K562 (cell line): ENCODE data around the gene CRY2.

Source experiments
- ASH1L ChIP-seq: fragments of 450-650 bp; IDR thresholded peaks from 2 replicates; pipeline ENCODE4 v1.6.1; 2018; ENCODE audit warnings: borderline replicate concordance, mild to moderate bottlenecking, low read depth; ENCODE audit not compliant: partially characterized antibody
- ATF6 ChIP-seq: sonication (generic); formaldehyde crosslinking; IDR thresholded peaks from 2 replicates; pipeline ENCODE4 v1.4.0; 2020; ENCODE audit warnings: mild to moderate bottlenecking, missing genetic modification reagents
- CTCF ChIP-seq, 3 experiments: IDR thresholded peaks in 2 of 3; conservative IDR thresholded peaks in 1 of 3; 2 replicates each; pipeline ENCODE4 v1.5.1; 2011 to 2012; ENCODE audit warnings: low read length in 3 of 3, mild to moderate bottlenecking in 3 of 3, control low read depth in 2 of 3, improper control_type of control experiment in 1 of 3, inconsistent platforms in 1 of 3, low read depth in 1 of 3, mixed read lengths in 1 of 3, moderate library complexity in 1 of 3; ENCODE audit not compliant: insufficient read depth in 2 of 3
- MLX ChIP-seq, 2 experiments: fragments of 450-650 bp in 1 of 2; sonication (generic) in 1 of 2; formaldehyde crosslinking; conservative IDR thresholded peaks; 2 replicates each; pipeline versions ENCODE4 v1.4.0 to v1.8.1; 2020 to 2022; ENCODE audit warnings: mild to moderate bottlenecking in 1 of 2, missing genetic modification reagents in 1 of 2
- POLR2AphosphoS5 ChIP-seq: IDR thresholded peaks from 2 replicates; pipeline ENCODE4 v1.6.1; 2011; ENCODE audit warnings: mild to moderate bottlenecking, low read depth, low read length, moderate library complexity; ENCODE audit not compliant: control insufficient read depth, insufficient read depth
- RBM22 ChIP-seq: fragments of 200-400 bp; formaldehyde crosslinking; IDR thresholded peaks from 2 replicates; pipeline ENCODE4 v1.6.1; 2018; ENCODE audit warnings: low read length, low read depth; ENCODE audit not compliant: poor library complexity, severe bottlenecking
- SIN3A ChIP-seq, 2 experiments: fragments of 150-350 bp in 1 of 2; IDR thresholded peaks; 2 replicates each; pipeline ENCODE4 v1.6.1; 2011 to 2016; ENCODE audit warnings: borderline replicate concordance in 2 of 2, low read depth in 2 of 2, low read length in 2 of 2, mild to moderate bottlenecking in 2 of 2, moderate library complexity in 2 of 2; ENCODE audit not compliant: control insufficient read depth in 1 of 2
- ZNF24 ChIP-seq: fragments of 450-650 bp; IDR thresholded peaks from 2 replicates; pipeline ENCODE4 v1.6.1; 2016
- ZNF609 ChIP-seq: sonication (generic); formaldehyde crosslinking; IDR thresholded peaks from 2 replicates; pipeline ENCODE4 v1.8.1; 2023; ENCODE audit warnings: missing genetic modification reagents, mild to moderate bottlenecking, borderline replicate concordance

- TF ChIP-seq ASH1L (no peak), RBM22 (no peak), POLR2AphosphoS5 (no peak), ZNF609 (no peak), SIN3A (IDR thresholded peaks at IDR 0.05; ENCODE audit: borderline replicate concordance in 2 of 2, control insufficient read depth in 1 of 2, low read depth in 2 of 2, low read length in 2 of 2) (no peak), MLX (CRISPR knock-in tag; conservative IDR thresholded peaks at IDR 0.05) (no peak), CTCF (IDR thresholded peaks at IDR 0.05 in 2 of 3, conservative IDR thresholded peaks at IDR 0.05 in 1 of 3; ENCODE audit: insufficient read depth in 2 of 3, low read depth in 1 of 3, low read length in 3 of 3) (no peak), ATF6 (no peak), ZNF24 (no peak)
Observed at GRCh38 chr11:45892856-45893255, 45.6 kb downstream of the CRY2 start.
